ENCODE results near the gene RTN4R. TPM values are rescaled to one million over a fixed set of nuclear protein-coding genes. Genes with fewer than 3 reads are reported as not detected.
A peak's percentile ranks its signal among the peaks of the same experiment; 100 is the strongest.

The RTN4R gene
- total RNA-seq, 2 donors from 2014 or later = 12.8 to 17.7 TPM

- WGBS, 2 experiments (ENCODE audit: insufficient coverage in 1 of 2, insufficient read length in 1 of 2) = 95 to 96% methylated on average over 40 to 51 of the region's 51 CpGs
- no peak overlapping the region for H3K27ac ChIP-seq (ENCODE audit: low read depth, low read length)
These were observed 26.3 kb downstream of the RTN4R start for GRCh38 chr22:20241579-20242392.

GRCh38 chr22:20240900-20241299, 27.2 kb downstream of the RTN4R start:
- no peak for TF ChIP-seq CTCF (conservative IDR thresholded peaks at IDR 0.05)
- Histone ChIP-seq H3K9me3 (ENCODE audit: control insufficient read depth, low read length) (no peaks in the 10 kb centered on the region), H3K4me3 (ENCODE audit: low read length) (no peak overlapping the region), H3K27ac (ENCODE audit: low read depth, low read length) (peak overlapping the region; percentile 95), H3K4me1 (ENCODE audit: control insufficient read depth, insufficient read depth, low read length) (peaks cover 23% of the 10 kb centered on the region), H3K27me3 (ENCODE audit: control insufficient read depth, insufficient read depth, low read length, poor library complexity, severe bottlenecking) (no peaks in the 10 kb centered on the region), H3K9ac (ENCODE audit: extremely low read depth, low read length, poor library complexity, severe bottlenecking) (no peak overlapping the region), H3K36me3 (ENCODE audit: control insufficient read depth, insufficient read depth, low read length) (peaks cover 4% of the 10 kb centered on the region)
- H3K36me3 Mint-ChIP-seq (ENCODE audit: low read depth) = peaks cover 3% of the 10 kb centered on the region
- no peaks in the 10 kb centered on the region for H3K9me3 Mint-ChIP-seq
- peak overlapping the region; percentile 59 for H3K27ac Mint-ChIP-seq
- WGBS, 2 experiments (ENCODE audit: insufficient coverage in 1 of 2, insufficient read length in 1 of 2) = 91 to 98% methylated on average over 5 to 8 of the region's 8 CpGs
- H3K4me3 Mint-ChIP-seq = no peak overlapping the region
- DNase-seq = no peak
- H3K4me1 Mint-ChIP-seq = peaks cover 27% of the 10 kb centered on the region
- H3K27me3 Mint-ChIP-seq (ENCODE audit: insufficient read depth) = no peaks in the 10 kb centered on the region

More at GRCh38 chr22:20241579-20242392, 26.3 kb downstream of the RTN4R start:
- peaks cover 3% of the 10 kb centered on the region for H3K36me3 Mint-ChIP-seq (ENCODE audit: low read depth)
- no peak overlapping the region for H3K4me3 ChIP-seq (ENCODE audit: low read length)
- peaks cover 4% of the 10 kb centered on the region for H3K36me3 ChIP-seq (ENCODE audit: control insufficient read depth, insufficient read depth, low read length)
- no peak overlapping the region for H3K9ac ChIP-seq (ENCODE audit: extremely low read depth, low read length, poor library complexity, severe bottlenecking)
- TF ChIP-seq CTCF (conservative IDR thresholded peaks at IDR 0.05) = no peak
- no peaks in the 10 kb centered on the region for H3K27me3 Mint-ChIP-seq (ENCODE audit: insufficient read depth)
- H3K4me3 Mint-ChIP-seq = no peak overlapping the region
- H3K4me1 Mint-ChIP-seq = peaks cover 30% of the 10 kb centered on the region
- no peaks in the 10 kb centered on the region for H3K9me3 ChIP-seq (ENCODE audit: control insufficient read depth, low read length)
- DNase-seq = no peak
- H3K4me1 ChIP-seq (ENCODE audit: control insufficient read depth, insufficient read depth, low read length) = peaks cover 31% of the 10 kb centered on the region
- peak overlapping the region; percentile 63 for H3K27ac Mint-ChIP-seq
- H3K27me3 ChIP-seq (ENCODE audit: control insufficient read depth, insufficient read depth, low read length, poor library complexity, severe bottlenecking) = no peaks in the 10 kb centered on the region
- no peaks in the 10 kb centered on the region for H3K9me3 Mint-ChIP-seq

- DNase-seq = no peak
- Histone ChIP-seq H3K36me3 (ENCODE audit: control insufficient read depth, insufficient read depth, low read length) (peaks cover 4% of the 10 kb centered on the region), H3K9ac (ENCODE audit: extremely low read depth, low read length, poor library complexity, severe bottlenecking) (no peak overlapping the region), H3K4me3 (ENCODE audit: low read length) (no peak overlapping the region), H3K4me1 (ENCODE audit: control insufficient read depth, insufficient read depth, low read length) (peaks cover 20% of the 10 kb centered on the region), H3K27me3 (ENCODE audit: control insufficient read depth, insufficient read depth, low read length, poor library complexity, severe bottlenecking) (no peaks in the 10 kb centered on the region), H3K27ac (ENCODE audit: low read depth, low read length) (peak overlapping the region; percentile 95), H3K9me3 (ENCODE audit: control insufficient read depth, low read length) (no peaks in the 10 kb centered on the region)
- H3K9me3 Mint-ChIP-seq = no peaks in the 10 kb centered on the region
- H3K36me3 Mint-ChIP-seq (ENCODE audit: low read depth) = peaks cover 3% of the 10 kb centered on the region
- no peaks in the 10 kb centered on the region for H3K27me3 Mint-ChIP-seq (ENCODE audit: insufficient read depth)
- WGBS, 2 experiments (ENCODE audit: insufficient coverage in 1 of 2, insufficient read length in 1 of 2) = 67 to 75% methylated on average over 2 to 12 of the region's 14 CpGs
- H3K27ac Mint-ChIP-seq = peak overlapping the region; percentile 59
- no peak for TF ChIP-seq CTCF (conservative IDR thresholded peaks at IDR 0.05)
- no peak overlapping the region for H3K4me3 Mint-ChIP-seq
- peaks cover 22% of the 10 kb centered on the region for H3K4me1 Mint-ChIP-seq
These were observed 27.7 kb downstream of the RTN4R start for GRCh38 chr22:20240447-20240764.
